Vagina (tissue), 2 donors: Measurements from ENCODE around the gene SCARB1.

Experiments used
- CTCF ChIP-seq, 3 experiments: fragments of 450-650 bp in 2 of 3; fragments of 200-600 bp in 1 of 3; sonication (generic) in 1 of 3; IDR thresholded peaks; one replicate each; pipeline ENCODE4 v1.5.1; 2017 to 2019; ENCODE audit warnings: antibody characterized with exemption in 3 of 3, mild to moderate bottlenecking in 2 of 3, moderate library complexity in 2 of 3
- POLR2A ChIP-seq, 2 donors: fragments of 450-650 bp; IDR thresholded peaks; one replicate each; pipeline ENCODE4 v1.6.1; 2017; ENCODE audit warnings: antibody characterized with exemption in 2 of 2, mild to moderate bottlenecking in 2 of 2, moderate library complexity in 2 of 2

GRCh38 chr12:124736115-124737039, 127.3 kb downstream of the SCARB1 start:
- TF ChIP-seq CTCF (IDR thresholded peaks at IDR 0.05) (no peak), POLR2A (IDR thresholded peaks at IDR 0.05) (no peak)
